Mucosa of descending colon (tissue), 3 donors: ENCODE results near the gene PTK7. TPM values are rescaled to one million over a fixed set of nuclear protein-coding genes. Genes with fewer than 3 reads are reported as not detected.

Source experiments
- ATAC-seq: fragments of 200-7000 bp; cut with Tn5 transposase; one replicate; pipeline ENCODE4 v1.9.1; 2020; ENCODE audit warnings: mild to moderate bottlenecking, moderate library complexity
- DNase-seq, 3 donors: peaks; one replicate each; pipeline ENCODE4 v3.0.0-alpha.2; 2020
- H3K36me3 ChIP-seq: fragments of 200-600 bp; one replicate; pipeline ENCODE4 v1.8.0; 2021; ENCODE audit warnings: low read depth, mild to moderate bottlenecking
- H3K4me1 ChIP-seq: fragments of 200-600 bp; one replicate; pipeline ENCODE4 v1.8.0; 2021; ENCODE audit warnings: low read depth, mild to moderate bottlenecking
- H3K4me3 ChIP-seq: fragments of 200-600 bp; one replicate; pipeline ENCODE4 v1.8.0; 2021; ENCODE audit warnings: mild to moderate bottlenecking
- H3K9me3 ChIP-seq: fragments of 200-600 bp; one replicate; pipeline ENCODE4 v1.8.0; 2021; ENCODE audit warnings: mild to moderate bottlenecking
- intact Hi-C, 2 donors: fragments of 100-400 bp; cut with DNase I in 1 of 2; cut with micrococcal nuclease in 1 of 2; formaldehyde crosslinking; loops; one replicate each; pipeline versions ENCODE4 v1.11.0 to v1.11.1; 2022; cut with DNase I, micrococcal nuclease
- total RNA-seq, 3 donors: library from RNA; stranded (reverse); fragmentation: NEBNext Ultra II Directional in 2 of 3; extraction: Animal tissue kit (Norgen Biotek cat#: 25700) in 2 of 3; gene quantifications; one replicate each; pipeline versions ENCODE4 v1.2.1 to v1.2.4, GENCODE V29; 2021 to 2023
- TF ChIP-seq, protein P1 (sequence below): fragments of 200-600 bp; IDR thresholded peaks from one replicate; pipeline ENCODE4 v1.8.0; 2022; ENCODE audit warnings: antibody characterized with exemption, mild to moderate bottlenecking
- donor health status: DM: no; HTN: no; CAD: no; lungs with moderate emphysema.
- donor health status: DM: no; HTN: no; CAD: no.
- donor health status: DM: no; HTN: yes; CAD: no.

PTK7 gene
- total RNA-seq, 3 donors from 2014 or later = 8.3 to 12.9 (median 9.4) TPM

- Histone ChIP-seq H3K36me3 (no peaks in the 10 kb centered on the region), H3K4me3 (no peak overlapping the region), H3K9me3 (no peaks in the 10 kb centered on the region), H3K4me1 (no peaks in the 10 kb centered on the region)
- intact Hi-C loops = no loop called here
- no peak for ATAC-seq
- DNase-seq = no peak
- TF ChIP-seq, protein P1, sequence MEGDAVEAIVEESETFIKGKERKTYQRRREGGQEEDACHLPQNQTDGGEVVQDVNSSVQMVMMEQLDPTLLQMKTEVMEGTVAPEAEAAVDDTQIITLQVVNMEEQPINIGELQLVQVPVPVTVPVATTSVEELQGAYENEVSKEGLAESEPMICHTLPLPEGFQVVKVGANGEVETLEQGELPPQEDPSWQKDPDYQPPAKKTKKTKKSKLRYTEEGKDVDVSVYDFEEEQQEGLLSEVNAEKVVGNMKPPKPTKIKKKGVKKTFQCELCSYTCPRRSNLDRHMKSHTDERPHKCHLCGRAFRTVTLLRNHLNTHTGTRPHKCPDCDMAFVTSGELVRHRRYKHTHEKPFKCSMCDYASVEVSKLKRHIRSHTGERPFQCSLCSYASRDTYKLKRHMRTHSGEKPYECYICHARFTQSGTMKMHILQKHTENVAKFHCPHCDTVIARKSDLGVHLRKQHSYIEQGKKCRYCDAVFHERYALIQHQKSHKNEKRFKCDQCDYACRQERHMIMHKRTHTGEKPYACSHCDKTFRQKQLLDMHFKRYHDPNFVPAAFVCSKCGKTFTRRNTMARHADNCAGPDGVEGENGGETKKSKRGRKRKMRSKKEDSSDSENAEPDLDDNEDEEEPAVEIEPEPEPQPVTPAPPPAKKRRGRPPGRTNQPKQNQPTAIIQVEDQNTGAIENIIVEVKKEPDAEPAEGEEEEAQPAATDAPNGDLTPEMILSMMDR = no peak
These were observed 129.7 kb downstream of the PTK7 start for GRCh38 chr6:43205849-43206248.

- ATAC-seq (no peak), DNase-seq (no peak)
- H3K4me1 ChIP-seq = no peaks in the 10 kb centered on the region
- intact Hi-C loops = no loop called here
- TF ChIP-seq, protein P1 = no peak
- no peaks in the 10 kb centered on the region for H3K9me3 ChIP-seq
- H3K4me3 ChIP-seq = no peak overlapping the region
- H3K36me3 ChIP-seq = no peaks in the 10 kb centered on the region
These were observed 131.2 kb downstream of the PTK7 start for GRCh38 chr6:43207286-43207685.

Other genes starting within 250 kb of the PTK7 start
- 10 to 100 TPM; 47.4 to 61.4 (median 53.7) TPM for gene RPL7L1, start 196.7 kb upstream of the PTK7 start, total RNA-seq
- not detected for gene PTCRA, start 160.3 kb upstream of the PTK7 start, total RNA-seq
- 10 to 100 TPM; 18.4 to 30.5 (median 23.5) TPM for gene CNPY3, start 146.8 kb upstream of the PTK7 start, total RNA-seq
- gene GNMT, start 115.6 kb upstream of the PTK7 start, total RNA-seq = under 1 TPM in 2 of 3 donors, not detected in 1; 0.75 to 0.76 TPM
- gene PEX6, start 97.1 kb upstream of the PTK7 start, total RNA-seq = 10 to 100 TPM; 14.3 to 38.6 (median 20.6) TPM
- gene PPP2R5D, start 91.7 kb upstream of the PTK7 start, total RNA-seq = 10 to 100 TPM; 35.9 to 45.0 (median 38.8) TPM
- gene MEA1, start 62.4 kb upstream of the PTK7 start, total RNA-seq = 10 to 100 TPM; 38.0 to 47.4 (median 39.1) TPM
- gene KLHDC3, start 62.1 kb upstream of the PTK7 start, total RNA-seq = 10 to 100 TPM; 53.4 to 84.1 (median 57.3) TPM
- gene RRP36, start 54.7 kb upstream of the PTK7 start, total RNA-seq = 10 to 100 TPM; 31.4 to 40.0 (median 37.1) TPM
- 10 to 100 TPM; 15.1 to 16.2 (median 15.3) TPM for gene CUL7, start 22.5 kb upstream of the PTK7 start, total RNA-seq
- 10 to 100 TPM; 58.7 to 82.8 (median 75.2) TPM for gene MRPL2, start 16.9 kb upstream of the PTK7 start, total RNA-seq
- gene KLC4, start 16.7 kb upstream of the PTK7 start, total RNA-seq = 100 to 1,000 TPM in 1 of 3 donors, 10 to 100 TPM in 2; 69.1 to 144 (median 99.1) TPM
- 10 to 100 TPM; 19.5 to 87.1 (median 26.3) TPM for gene SRF, start 95.0 kb downstream of the PTK7 start, total RNA-seq
- gene CUL9, start 105.9 kb downstream of the PTK7 start, total RNA-seq = 10 to 100 TPM; 35.9 to 46.9 (median 44.3) TPM
- gene DNPH1, start 153.2 kb downstream of the PTK7 start, total RNA-seq = 10 to 100 TPM; 42.7 to 69.0 (median 45.7) TPM
- gene TTBK1, start 167.2 kb downstream of the PTK7 start, total RNA-seq = under 1 TPM; 0.24 to 0.95 (median 0.93) TPM
- under 1 TPM in 1 of 3 donors, not detected in 2; 0.32 TPM for gene SLC22A7, start 221.9 kb downstream of the PTK7 start, total RNA-seq
- 1 to 10 TPM in 2 of 3 donors, under 1 TPM in 1; 0.77 to 1.8 (median 1.3) TPM for gene CRIP3, start 232.5 kb downstream of the PTK7 start, total RNA-seq